GM12878 (cell line): ENCODE data around the gene LMBRD1. TPM values are rescaled to one million over a fixed set of nuclear protein-coding genes. Genes with fewer than 3 reads are reported as not detected.

Source experiments
- ATAC-seq: fragments of 200-7000 bp; cut with Tn5 transposase; 3 replicates; pipeline ENCODE4 v1.9.1; 2020; ENCODE audit warnings: mild to moderate bottlenecking, moderate library complexity
- BruUV-seq: library from RNA; stranded (reverse); fragments of 400-500 nt; replicated peaks from 2 replicates; lab custom pipeline; 2021; lab: Mats Ljungman, UMichigan
- CTCF ChIA-PET: fragments of 300-600 bp; sonication (Branson Sonifier 250); formaldehyde crosslinking; extraction: SDS; loops from one replicate; lab custom pipeline; 2021; ENCODE audit warnings: inconsistent platforms; lab: Yijun Ruan, JAX
- POLR2A ChIA-PET: fragments of 350-600 bp; formaldehyde crosslinking; extraction: SDS; loops from one replicate; lab custom pipeline; 2021; ENCODE audit warnings: inconsistent platforms; lab: Charles Lee
- RAD21 ChIA-PET: fragments of 300-600 bp; sonication (Branson Sonifier 250); formaldehyde crosslinking; loops from one replicate; lab custom pipeline; 2023; ENCODE audit warnings: antibody characterized with exemption; ENCODE audit not compliant: unreplicated experiment; lab: Charles Lee
- SMC1A ChIA-PET: fragments of 300-600 bp; sonication (Branson Sonifier 250); formaldehyde crosslinking; loops from one replicate; lab custom pipeline; 2023; ENCODE audit not compliant: unreplicated experiment, uncharacterized antibody; lab: Charles Lee
- DNase-seq: peaks from one replicate; pipeline ENCODE4 v3.0.0-alpha.2; 2011; ENCODE audit warnings: low read depth, low spot score
- FAIRE-seq: peaks from 3 replicates; lab custom pipeline; 2011; peaks lifted over from hg19 to GRCh38; lab: Jason Lieb, UNC
- H2AFZ ChIP-seq: 2 replicates; pipeline ENCODE4 v1.6.0; 2011; ENCODE audit warnings: low read depth, low read length, control low read depth; ENCODE audit not compliant: control insufficient read depth
- H3K27ac ChIP-seq: 2 replicates; pipeline ENCODE4 v1.5.1; 2011; ENCODE audit warnings: control low read depth; ENCODE audit not compliant: control insufficient read depth, insufficient read depth
- H3K27me3 ChIP-seq, 2 experiments: replicated peaks in 1 of 2; 2 replicates each; pipeline versions ENCODE4 v1.6.0 to v1.6.1; 2011; ENCODE audit warnings: low read length in 1 of 2; ENCODE audit not compliant: control insufficient read depth in 2 of 2, insufficient read depth in 2 of 2
- H3K36me3 ChIP-seq, 2 experiments: 2 replicates each; pipeline ENCODE4 v1.5.1; 2011; ENCODE audit warnings: low read length in 1 of 2; ENCODE audit not compliant: control insufficient read depth in 2 of 2, insufficient read depth in 2 of 2
- H3K4me1 ChIP-seq: 2 replicates; pipeline ENCODE4 v1.6.1; 2011; ENCODE audit warnings: mild to moderate bottlenecking, low read length, moderate library complexity, mixed read lengths; ENCODE audit not compliant: control insufficient read depth, insufficient read depth
- H3K4me2 ChIP-seq: 2 replicates; pipeline ENCODE4 v1.6.0; 2011; ENCODE audit warnings: control low read depth; ENCODE audit not compliant: control insufficient read depth, insufficient read depth
- H3K4me3 ChIP-seq: fragments of 200-600 bp; sonication (generic); 2 replicates; pipeline ENCODE4 v1.5.1; 2016
- H3K79me2 ChIP-seq: 2 replicates; pipeline ENCODE4 v1.6.0; 2011; ENCODE audit warnings: low read length; ENCODE audit not compliant: control insufficient read depth, insufficient read depth
- H3K9ac ChIP-seq: 2 replicates; pipeline ENCODE4 v1.8.0; 2011; ENCODE audit warnings: low read length, control low read depth, mixed read lengths; ENCODE audit not compliant: control insufficient read depth, insufficient read depth
- H3K9me3 ChIP-seq: replicated peaks from 3 replicates; pipeline ENCODE4 v1.5.1; 2011; ENCODE audit warnings: mild to moderate bottlenecking, low read length; ENCODE audit not compliant: control insufficient read depth, insufficient read depth
- H4K20me1 ChIP-seq: 2 replicates; pipeline ENCODE4 v1.6.0; 2011; ENCODE audit not compliant: control insufficient read depth, insufficient read depth
- CBX5 ChIP-seq: sonication (generic); IDR thresholded peaks from 2 replicates; pipeline ENCODE4 v1.6.1; 2016; ENCODE audit warnings: low read depth, moderate library complexity, mild to moderate bottlenecking, inconsistent platforms
- CHD1 ChIP-seq: IDR thresholded peaks from 2 replicates; pipeline ENCODE4 v1.6.1; 2012; ENCODE audit warnings: low read depth, low read length, improper control_type of control experiment
- NFIC ChIP-seq: IDR thresholded peaks from 2 replicates; pipeline ENCODE4 v1.6.1; 2012; ENCODE audit warnings: low read depth, mild to moderate bottlenecking, inconsistent platforms, low read length, moderate library complexity
- in situ Hi-C: fragments of 300-500 bp; cut with MboI; formaldehyde crosslinking; loops from 9 replicates; pipeline ENCODE4 v1.14.3; 2018; ENCODE audit warnings: mixed read lengths
- intact Hi-C: fragments of 100-400 bp; cut with micrococcal nuclease; formaldehyde crosslinking; loops from one replicate; pipeline ENCODE4 v1.14.2; 2022; ENCODE audit not compliant: unreplicated experiment
- polyA plus RNA-seq, 11 experiments: library from polyadenylated mRNA; depleted of rRNA in 4 of 11; unstranded in 6 of 11; stranded (reverse) in 5 of 11; fragments of >200 nt; fragmentation: Nextera tagmentation in 4 of 11; fragmentation: Illumina TruSeq in 1 of 11; extraction: Ambion mirVana in 4 of 11; extraction: Trizol in 1 of 11; gene quantifications; 1 replicate in 1 of 11; 2 replicates in 10 of 11; pipeline versions ENCODE4 v1.2.1 to v1.2.3, GENCODE V29; 2011 to 2016; ENCODE audit warnings: inconsistent platforms in 2 of 11, missing spikeins in 2 of 11, low read depth in 1 of 11
- total RNA-seq, 4 experiments: library from RNA; depleted of rRNA in 3 of 4; stranded (reverse); fragments of >200 nt in 3 of 4; fragmentation: Illumina TruSeq in 1 of 4; extraction: Trizol in 1 of 4; gene quantifications; 2 replicates each; pipeline versions ENCODE4 v1.2.1 to v1.2.3, GENCODE V29; 2013 to 2021
- TF ChIP-seq, protein P1 (sequence below): fragments of 450-650 bp; IDR thresholded peaks from 2 replicates; pipeline ENCODE4 v1.6.1; 2017; ENCODE audit warnings: mild to moderate bottlenecking, moderate library complexity
- TF ChIP-seq, protein P2 (sequence below): IDR thresholded peaks from 2 replicates; pipeline ENCODE4 v1.6.1; 2011; ENCODE audit warnings: borderline replicate concordance, low read depth, mild to moderate bottlenecking, moderate library complexity, low read length; ENCODE audit not compliant: insufficient read depth, poor library complexity, severe bottlenecking
- TF ChIP-seq, protein P3 (sequence below): fragments of 450-650 bp; IDR thresholded peaks from 2 replicates; pipeline ENCODE4 v1.6.1; 2017; ENCODE audit warnings: borderline replicate concordance

Gene LMBRD1
- total and polyA plus RNA-seq, 10 of the 15 experiments (the other 5 are each of a cell fraction or from before 2014, with no cell fraction given), result 20.0 to 82.1 (median 27.2) TPM

DNA sequence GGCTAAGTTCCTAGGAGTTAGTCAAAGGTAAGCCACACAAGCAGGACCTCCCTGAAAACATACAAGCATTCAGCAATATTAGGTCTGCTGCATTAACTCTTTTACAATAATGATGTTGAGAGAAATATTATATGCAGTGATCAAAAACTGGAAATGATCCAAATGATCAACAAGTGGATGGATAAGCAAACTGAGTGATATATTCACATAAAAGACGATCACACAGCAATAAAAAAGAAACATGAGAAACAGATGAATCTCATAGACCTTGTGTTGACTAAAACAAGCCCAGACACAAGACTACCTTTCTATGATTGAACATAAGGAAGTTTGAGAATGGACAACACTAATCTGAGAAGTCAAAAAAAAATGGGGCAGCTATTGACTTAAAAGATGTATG, 39.9 kb downstream of the LMBRD1 start (continued):
- TF ChIP-seq, protein P1, sequence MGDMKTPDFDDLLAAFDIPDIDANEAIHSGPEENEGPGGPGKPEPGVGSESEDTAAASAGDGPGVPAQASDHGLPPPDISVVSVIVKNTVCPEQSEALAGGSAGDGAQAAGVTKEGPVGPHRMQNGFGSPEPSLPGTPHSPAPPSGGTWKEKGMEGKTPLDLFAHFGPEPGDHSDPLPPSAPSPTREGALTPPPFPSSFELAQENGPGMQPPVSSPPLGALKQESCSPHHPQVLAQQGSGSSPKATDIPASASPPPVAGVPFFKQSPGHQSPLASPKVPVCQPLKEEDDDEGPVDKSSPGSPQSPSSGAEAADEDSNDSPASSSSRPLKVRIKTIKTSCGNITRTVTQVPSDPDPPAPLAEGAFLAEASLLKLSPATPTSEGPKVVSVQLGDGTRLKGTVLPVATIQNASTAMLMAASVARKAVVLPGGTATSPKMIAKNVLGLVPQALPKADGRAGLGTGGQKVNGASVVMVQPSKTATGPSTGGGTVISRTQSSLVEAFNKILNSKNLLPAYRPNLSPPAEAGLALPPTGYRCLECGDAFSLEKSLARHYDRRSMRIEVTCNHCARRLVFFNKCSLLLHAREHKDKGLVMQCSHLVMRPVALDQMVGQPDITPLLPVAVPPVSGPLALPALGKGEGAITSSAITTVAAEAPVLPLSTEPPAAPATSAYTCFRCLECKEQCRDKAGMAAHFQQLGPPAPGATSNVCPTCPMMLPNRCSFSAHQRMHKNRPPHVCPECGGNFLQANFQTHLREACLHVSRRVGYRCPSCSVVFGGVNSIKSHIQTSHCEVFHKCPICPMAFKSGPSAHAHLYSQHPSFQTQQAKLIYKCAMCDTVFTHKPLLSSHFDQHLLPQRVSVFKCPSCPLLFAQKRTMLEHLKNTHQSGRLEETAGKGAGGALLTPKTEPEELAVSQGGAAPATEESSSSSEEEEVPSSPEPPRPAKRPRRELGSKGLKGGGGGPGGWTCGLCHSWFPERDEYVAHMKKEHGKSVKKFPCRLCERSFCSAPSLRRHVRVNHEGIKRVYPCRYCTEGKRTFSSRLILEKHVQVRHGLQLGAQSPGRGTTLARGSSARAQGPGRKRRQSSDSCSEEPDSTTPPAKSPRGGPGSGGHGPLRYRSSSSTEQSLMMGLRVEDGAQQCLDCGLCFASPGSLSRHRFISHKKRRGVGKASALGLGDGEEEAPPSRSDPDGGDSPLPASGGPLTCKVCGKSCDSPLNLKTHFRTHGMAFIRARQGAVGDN, result no peak
- no peak for TF ChIP-seq CHD1
- TF ChIP-seq, protein P2, sequence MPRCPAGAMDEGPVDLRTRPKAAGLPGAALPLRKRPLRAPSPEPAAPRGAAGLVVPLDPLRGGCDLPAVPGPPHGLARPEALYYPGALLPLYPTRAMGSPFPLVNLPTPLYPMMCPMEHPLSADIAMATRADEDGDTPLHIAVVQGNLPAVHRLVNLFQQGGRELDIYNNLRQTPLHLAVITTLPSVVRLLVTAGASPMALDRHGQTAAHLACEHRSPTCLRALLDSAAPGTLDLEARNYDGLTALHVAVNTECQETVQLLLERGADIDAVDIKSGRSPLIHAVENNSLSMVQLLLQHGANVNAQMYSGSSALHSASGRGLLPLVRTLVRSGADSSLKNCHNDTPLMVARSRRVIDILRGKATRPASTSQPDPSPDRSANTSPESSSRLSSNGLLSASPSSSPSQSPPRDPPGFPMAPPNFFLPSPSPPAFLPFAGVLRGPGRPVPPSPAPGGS, result no peak
- TF ChIP-seq, protein P3, sequence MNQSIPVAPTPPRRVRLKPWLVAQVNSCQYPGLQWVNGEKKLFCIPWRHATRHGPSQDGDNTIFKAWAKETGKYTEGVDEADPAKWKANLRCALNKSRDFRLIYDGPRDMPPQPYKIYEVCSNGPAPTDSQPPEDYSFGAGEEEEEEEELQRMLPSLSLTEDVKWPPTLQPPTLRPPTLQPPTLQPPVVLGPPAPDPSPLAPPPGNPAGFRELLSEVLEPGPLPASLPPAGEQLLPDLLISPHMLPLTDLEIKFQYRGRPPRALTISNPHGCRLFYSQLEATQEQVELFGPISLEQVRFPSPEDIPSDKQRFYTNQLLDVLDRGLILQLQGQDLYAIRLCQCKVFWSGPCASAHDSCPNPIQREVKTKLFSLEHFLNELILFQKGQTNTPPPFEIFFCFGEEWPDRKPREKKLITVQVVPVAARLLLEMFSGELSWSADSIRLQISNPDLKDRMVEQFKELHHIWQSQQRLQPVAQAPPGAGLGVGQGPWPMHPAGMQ, result no peak
- TF ChIP-seq, all 136 proteins: peak for 0

DNA sequence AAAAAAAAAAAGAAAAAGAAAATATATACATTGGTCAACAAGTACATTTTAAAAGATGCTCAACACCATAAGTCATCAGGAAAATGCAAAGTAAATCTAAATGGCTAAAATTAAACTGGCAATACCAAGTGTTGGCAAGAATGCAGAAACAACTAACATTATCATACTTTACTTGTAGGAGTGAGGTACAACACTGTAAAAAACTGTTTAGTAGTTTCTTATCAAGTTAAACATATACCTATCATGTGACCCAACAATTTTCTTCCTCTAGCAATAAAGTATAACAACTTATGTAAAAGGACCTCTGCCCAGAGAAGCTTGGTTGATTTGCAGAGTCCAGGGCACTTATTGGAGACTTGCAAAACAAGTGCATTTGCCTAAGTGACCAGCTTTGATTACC, 40.4 kb downstream of the LMBRD1 start:
- Histone ChIP-seq H2AFZ (no peak overlapping the region), H3K27ac (no peak overlapping the region), H3K9me3 (peaks cover 7% of the 10 kb centered on the region), H3K4me2 (no peak overlapping the region), H3K79me2 (peaks cover 10% of the 10 kb centered on the region), H3K4me3 (no peak overlapping the region), H3K4me1 (no peaks in the 10 kb centered on the region), H4K20me1 (no peaks in the 10 kb centered on the region), H3K9ac (no peak overlapping the region), H3K36me3 (no peaks in the 10 kb centered on the region; a peak in 2 of 4 replicates), H3K27me3 (no peaks in the 10 kb centered on the region)
- TF ChIP-seq NFIC (no peak), CBX5 (0 out of 2 replicates have a peak, but pooled peaks have one; percentile 53)
- in situ Hi-C loops (no loop called here), intact Hi-C loops (no loop called here)
- ChIA-PET RAD21 (no interaction called here), POLR2A (interaction anchor here (0.7 kb wide), 1 partner anchor 353 kb away, joined by 4 read pairs; no protein-coding TSS in a partner anchor), CTCF (interaction anchor here (1.2 to 2.1 kb wide), 2 partner anchors 13 to 34 kb away, joined by 3 to 5 read pairs; no protein-coding TSS in a partner anchor), SMC1A (interaction anchor here (0.8 to 1.4 kb wide), 3 partner anchors 14 to 35 kb away, joined by 3 to 4 read pairs (median 3); no protein-coding TSS in a partner anchor)
- BruUV-seq, result no TSS peak
- no peak for DNase-seq
- ATAC-seq, result no peak
- FAIRE-seq, result no peak
